Measurements from ENCODE around the gene GPSM3.

Gene GPSM3

GRCh38 chr6:32154514-32155161, 37.8 kb downstream of the GPSM3 start:
- DNase-seq (ENCODE audit: low spot score): peak; percentile 90
- in situ Hi-C loops (cut with MboI; ENCODE audit: low sequenced_read_pairs, unreplicated experiment): no loop called here
- peak; percentile 70 for TF ChIP-seq CTCF (IDR thresholded peaks at IDR 0.05; ENCODE audit: borderline replicate concordance, control extremely low read depth, extremely low read depth, insufficient read depth, missing control alignments)

GRCh38 chr6:32153564-32154513, 38.6 kb downstream of the GPSM3 start, which contains the start of gene PPT2:
TSS of gene PPT2 (plus strand) at chr6:32154141. CDS start at chr6:32154595, 454 bp downstream.
- DNase-seq (ENCODE audit: low spot score): peak; percentile 84
- no peak for TF ChIP-seq CTCF (IDR thresholded peaks at IDR 0.05; ENCODE audit: borderline replicate concordance, control extremely low read depth, extremely low read depth, insufficient read depth, missing control alignments)
- in situ Hi-C loops (cut with MboI; ENCODE audit: low sequenced_read_pairs, unreplicated experiment): no loop called here

DNA sequence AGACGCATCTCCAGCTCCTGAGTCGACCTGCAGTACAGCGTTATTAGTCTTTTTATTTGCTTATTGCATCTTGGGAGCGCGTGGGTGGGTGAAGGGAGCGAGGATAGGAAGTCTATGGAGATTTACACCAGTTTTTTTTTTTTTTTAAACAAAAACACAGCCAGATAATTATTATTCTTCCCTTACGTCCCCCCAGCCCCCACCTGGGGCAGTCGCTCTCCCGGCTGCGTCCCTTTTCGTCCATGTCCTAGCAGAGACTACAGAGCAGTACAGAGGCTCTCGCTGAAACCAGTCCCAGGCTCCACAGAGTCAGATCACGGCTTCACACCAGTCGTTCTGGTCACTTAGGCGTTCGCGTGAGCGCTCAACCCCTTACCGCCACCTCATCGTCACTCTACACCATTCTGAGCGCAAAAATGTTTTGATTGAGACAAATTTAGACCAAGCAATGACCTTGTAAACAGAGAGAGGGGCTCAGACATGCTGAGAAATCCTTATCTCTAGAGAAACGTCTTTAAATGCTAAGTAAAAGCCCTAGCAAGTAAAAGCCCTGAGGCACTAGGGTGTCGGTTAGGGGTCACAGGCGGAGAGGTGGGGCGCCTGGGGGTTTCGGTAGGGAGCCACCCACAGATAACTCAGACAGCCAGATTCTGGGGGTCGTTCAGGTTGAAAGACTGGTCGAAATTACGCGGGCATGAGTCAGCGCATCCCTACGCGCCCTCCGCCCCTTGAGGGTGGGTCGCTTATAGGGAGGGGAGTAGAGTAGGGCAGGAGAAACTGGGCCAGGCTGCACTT, 39.5 kb downstream of the GPSM3 start:
- in situ Hi-C loops (cut with MboI; ENCODE audit: low sequenced_read_pairs, unreplicated experiment): no loop called here
- no peak for DNase-seq (ENCODE audit: low spot score)
- no peak for TF ChIP-seq CTCF (IDR thresholded peaks at IDR 0.05; ENCODE audit: borderline replicate concordance, control extremely low read depth, extremely low read depth, insufficient read depth, missing control alignments)

- TF ChIP-seq CTCF (IDR thresholded peaks at IDR 0.05; ENCODE audit: borderline replicate concordance, control extremely low read depth, extremely low read depth, insufficient read depth, missing control alignments): no peak
- no peak for DNase-seq (ENCODE audit: low spot score)
- in situ Hi-C loops (cut with MboI; ENCODE audit: low sequenced_read_pairs, unreplicated experiment): no loop called here
Observed at GRCh38 chr6:32151863-32152768, 40.3 kb downstream of the GPSM3 start, which contains the start of gene PRRT1. TSS of gene PRRT1 (minus strand) at chr6:32151939. CDS start at chr6:32151827, 112 bp downstream.

DNA sequence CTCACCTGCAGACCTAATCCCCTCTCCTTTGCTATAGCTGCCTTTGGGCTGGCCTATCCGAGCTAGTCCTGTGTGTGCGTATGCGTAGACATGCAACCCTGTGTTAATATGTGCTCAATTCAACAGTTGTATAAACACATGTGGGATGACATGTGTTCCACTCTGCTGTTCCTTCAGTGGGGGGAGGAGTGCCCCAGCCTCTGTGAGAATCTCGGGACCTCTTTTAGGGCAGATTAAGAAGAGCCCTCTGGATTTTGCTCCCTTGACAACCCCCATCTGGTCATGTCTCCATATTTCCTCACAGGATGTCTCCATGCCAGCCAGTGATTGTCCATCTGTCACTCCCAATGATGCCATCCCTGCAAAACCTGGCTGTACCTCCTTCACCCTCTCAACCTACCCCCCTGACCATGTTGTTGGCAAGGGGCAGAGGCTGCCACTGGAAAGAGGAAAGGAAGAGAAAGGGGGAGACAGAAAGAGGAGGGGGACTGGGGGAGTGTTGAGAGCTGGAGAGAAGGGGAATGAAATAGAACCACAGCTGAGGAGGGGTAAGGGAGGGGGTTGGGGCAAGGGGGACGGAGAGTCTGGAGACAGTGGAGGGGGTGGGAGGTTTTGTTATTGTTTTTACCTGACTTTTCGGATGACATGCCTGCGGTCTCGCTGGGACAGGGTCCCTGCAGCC, 41.1 kb downstream of the GPSM3 start:
- in situ Hi-C loops (cut with MboI; ENCODE audit: low sequenced_read_pairs, unreplicated experiment): no loop called here
- DNase-seq (ENCODE audit: low spot score): no peak
- TF ChIP-seq CTCF (IDR thresholded peaks at IDR 0.05; ENCODE audit: borderline replicate concordance, control extremely low read depth, extremely low read depth, insufficient read depth, missing control alignments): no peak

Measured in GM13976 (cell line).